ENCODE measurements around the gene PSAP. TPM values are rescaled to one million over a fixed set of nuclear protein-coding genes. Genes with fewer than 3 reads are reported as not detected.
"Not testable (repeated sequence)": the region's sequence is repeated elsewhere in the genome, so short reads cannot be mapped to it uniquely, and the experiment has no call there.

PSAP gene
- total RNA-seq, 1 experiment from 2014 or later: 155 TPM

DNA sequence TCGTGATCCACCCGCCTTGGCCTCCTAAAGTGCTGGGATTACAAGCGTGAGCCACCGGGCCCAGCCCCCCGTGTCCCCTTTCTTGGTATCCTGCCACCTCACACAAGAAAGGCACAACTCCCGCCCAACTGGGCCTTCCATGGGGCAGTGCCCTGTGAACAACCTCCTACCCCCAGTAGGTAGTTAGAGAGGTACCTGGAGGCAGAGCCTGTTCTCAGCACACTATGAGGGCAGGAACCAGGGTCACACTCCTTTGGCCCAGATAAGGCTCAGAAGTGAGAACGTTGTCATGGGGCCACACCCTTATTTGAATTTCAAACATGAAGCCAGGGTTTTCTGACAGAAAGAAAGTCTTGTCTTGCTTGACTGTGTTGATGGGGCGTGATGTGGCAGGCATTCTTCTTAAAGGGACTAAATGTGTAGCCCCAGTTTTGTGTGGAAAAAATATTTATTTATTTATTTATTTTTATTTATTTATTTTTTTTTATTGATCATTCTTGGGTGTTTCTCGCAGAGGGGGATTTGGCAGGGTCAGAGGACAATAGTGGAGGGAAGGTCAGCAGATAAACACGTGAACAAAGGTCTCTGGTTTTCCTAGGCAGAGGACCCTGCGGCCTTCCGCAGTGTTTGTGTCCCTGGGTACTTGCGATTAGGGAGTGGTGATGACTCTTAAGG lies 23.8 kb upstream of the PSAP start:
- not testable (repeated sequence) for DNase-seq (ENCODE audit: low read depth)

DNA sequence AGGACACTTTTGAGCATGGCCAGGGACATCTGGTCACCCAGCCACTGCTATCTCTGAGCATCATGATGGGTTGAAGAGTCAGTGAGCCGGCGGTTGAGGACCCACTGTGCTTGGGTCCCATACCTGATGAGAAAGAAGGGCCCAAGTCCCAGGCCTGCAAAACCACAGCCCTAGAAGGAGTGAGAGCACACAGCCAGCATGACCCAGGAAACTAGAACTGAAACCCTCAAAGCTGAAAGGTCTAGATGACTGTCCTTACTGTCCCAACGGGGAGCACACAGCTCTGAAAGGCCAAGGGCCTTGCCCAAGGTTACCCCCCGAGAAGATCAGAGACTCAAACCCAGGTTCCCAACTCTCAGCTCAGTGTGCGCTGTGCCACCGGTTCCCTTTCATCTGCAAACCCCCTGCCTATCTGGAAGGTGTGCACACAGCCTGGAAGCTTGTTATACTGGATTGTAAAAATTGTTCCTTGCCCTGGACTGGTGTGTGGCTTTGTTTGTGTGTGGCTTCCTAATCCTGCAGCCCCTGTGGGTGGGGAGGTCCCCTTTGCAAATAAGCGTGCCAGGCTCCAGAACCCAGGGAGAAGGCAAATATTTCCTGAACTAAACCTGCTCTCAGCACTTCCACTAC lies 22.6 kb upstream of the PSAP start:
- no peak for DNase-seq (ENCODE audit: low read depth)

GRCh38 chr10:71869601-71870000 lies 18.6 kb upstream of the PSAP start:
- not testable (repeated sequence) for DNase-seq (ENCODE audit: low read depth)

- DNase-seq (ENCODE audit: low read depth): peak; percentile 72
Observed at GRCh38 chr10:71868192-71868697, 17.2 kb upstream of the PSAP start.

DNA sequence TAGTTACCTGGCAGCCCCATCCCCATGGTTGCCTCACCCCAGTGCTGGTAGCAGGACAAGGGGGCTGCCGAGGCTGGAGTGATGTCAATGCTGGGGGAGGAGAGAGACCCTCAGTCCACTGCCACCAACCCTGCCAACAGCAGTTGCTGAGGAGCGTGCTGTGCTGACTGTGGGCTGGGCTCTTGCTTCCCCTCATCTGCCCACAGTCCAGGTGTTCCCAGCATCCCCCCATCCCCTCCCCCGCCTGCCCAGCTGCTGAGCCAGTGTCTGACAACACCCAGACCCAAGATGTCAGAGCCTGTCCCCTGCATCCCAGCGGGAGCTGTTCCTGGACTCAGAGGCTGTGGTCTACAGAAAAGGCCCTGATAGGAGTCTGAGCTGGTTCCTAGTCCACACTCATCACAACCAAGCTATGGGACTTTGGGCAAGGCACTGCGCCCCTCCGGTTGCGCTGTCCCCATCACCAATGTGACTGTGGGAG lies 14.6 kb upstream of the PSAP start:
- no peak for DNase-seq (ENCODE audit: low read depth)

DNA sequence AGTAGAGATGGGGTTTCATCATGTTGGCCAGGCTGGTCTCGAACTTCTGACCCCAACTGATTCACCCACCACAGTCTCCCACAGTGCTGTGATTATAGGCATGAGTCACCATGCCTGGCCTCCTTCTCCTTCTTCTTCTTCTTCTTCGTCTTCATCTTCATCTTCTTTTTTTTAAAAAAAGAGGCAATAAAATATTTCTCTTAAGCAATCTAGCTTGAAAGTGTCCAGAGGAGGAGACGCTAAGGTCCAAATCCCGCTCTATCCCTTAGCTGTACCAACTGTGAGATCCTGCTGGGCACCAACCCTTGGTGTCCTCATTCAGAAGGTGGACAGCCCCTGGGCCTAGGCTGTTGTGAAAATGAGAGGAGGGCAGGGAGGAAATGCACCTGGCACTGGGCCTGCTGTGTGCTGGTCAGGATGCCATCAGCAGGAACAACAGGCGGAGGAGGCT lies 13.9 kb upstream of the PSAP start:
- DNase-seq (ENCODE audit: low read depth): peak; percentile 74

- peak; percentile 21 for DNase-seq (ENCODE audit: low read depth)
Observed at GRCh38 chr10:71863203-71863602, 12.2 kb upstream of the PSAP start.

- DNase-seq (ENCODE audit: low read depth): peak; percentile 98
Observed at GRCh38 chr10:71860243-71861029, 9.4 kb upstream of the PSAP start.

DNA sequence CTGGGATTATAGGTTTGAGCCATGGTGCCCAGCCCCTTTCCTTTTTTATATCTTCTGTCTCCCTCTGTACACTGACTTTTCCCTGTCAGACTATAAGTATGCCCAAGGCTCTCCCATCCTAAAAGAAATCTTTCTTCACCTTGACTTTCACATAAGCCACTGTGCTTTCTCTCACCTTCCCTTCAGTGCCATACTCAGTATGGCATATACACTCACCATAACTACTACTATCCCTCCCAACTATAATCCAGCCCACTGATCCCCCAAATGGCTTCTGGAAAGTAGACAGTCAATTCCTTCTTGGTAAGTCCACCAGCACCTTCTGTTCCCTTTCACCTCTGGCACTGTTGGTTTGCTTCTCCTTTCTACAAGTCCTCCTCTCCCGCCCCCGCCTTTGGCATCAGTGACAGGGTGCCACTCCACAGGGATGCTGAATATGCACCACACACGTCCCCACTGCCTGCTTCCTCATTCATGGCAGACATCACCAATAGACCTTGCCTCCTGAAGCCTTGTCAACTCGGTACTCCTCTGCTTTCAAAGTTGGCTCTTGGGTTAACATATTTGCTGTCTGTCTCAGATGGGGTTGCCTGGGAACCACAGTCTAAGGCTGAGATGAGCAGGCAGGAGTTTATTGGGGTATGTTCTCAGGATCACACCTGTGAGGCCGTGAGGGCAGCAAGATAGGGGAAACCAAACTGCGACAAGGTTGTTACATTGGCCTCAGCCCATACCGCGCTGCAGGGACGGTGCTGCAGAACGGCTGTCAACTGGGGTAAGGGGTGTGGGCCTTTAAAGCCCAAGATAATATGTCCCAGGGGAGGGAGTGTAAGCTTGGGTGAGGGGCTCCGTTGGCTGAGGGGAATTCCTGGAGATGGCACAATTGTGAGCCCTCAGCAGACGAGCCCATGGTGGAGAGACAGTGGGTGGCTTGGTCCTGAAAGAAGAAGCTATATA lies 7.2 kb upstream of the PSAP start:
- no peak for DNase-seq (ENCODE audit: low read depth)

- no peak for DNase-seq (ENCODE audit: low read depth)
Observed at GRCh38 chr10:71856619-71857018, 5.6 kb upstream of the PSAP start.

DNA sequence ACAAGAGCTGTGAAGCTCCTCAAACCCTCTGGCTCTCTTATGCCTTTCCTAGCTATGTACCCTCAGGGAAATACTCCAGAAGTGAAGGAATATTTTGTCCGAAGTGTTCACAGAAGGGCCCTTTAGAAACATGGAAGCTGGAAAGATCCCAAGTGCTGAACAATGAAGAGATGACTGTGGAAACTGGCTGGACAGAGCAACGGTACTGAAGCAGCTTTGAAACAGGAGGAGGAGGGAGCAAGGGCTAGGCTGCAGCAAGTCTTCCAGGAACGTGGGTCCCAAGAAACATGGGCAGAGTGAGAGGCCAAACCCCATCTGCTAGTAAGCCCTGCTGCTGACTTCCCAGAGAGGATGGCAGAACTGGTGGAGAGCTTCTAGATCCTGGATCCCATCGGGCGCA lies 3.0 kb upstream of the PSAP start:
- DNase-seq (ENCODE audit: low read depth): no peak

- no peak for DNase-seq (ENCODE audit: low read depth)
Observed at GRCh38 chr10:71852355-71852937, 1.4 kb upstream of the PSAP start.

DNA sequence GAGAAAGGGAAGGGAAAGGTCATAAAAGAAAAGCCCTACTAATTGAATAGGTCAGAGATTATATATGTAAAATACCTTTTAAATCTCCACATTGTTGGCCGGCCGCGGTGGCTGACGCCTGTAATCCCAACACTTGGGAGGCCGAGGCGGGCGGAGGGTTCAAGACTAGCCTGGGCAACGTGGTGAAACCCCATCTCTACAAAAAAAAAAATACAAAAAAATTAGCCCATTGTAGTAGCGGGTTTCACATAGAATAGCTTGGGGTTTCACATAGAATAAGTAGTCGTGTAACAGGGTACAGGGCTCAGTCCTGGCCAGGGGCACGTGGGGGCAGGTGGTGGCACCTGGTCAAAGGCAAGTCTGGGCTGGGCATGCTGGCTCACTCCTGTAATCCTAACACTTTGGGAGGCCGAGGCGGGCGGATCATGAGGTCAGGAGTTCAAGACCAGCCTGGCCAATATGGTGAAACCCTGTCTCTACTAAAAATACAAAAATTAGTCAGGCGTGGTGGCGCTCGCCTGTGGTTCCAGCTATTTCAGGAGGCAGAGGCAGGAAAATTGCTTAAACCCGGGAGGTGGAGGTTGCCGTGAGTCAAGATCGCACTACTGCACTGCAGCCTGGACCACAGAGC lies 529 bp upstream of the PSAP start:
- not testable (repeated sequence) for DNase-seq (ENCODE audit: low read depth)

DNA sequence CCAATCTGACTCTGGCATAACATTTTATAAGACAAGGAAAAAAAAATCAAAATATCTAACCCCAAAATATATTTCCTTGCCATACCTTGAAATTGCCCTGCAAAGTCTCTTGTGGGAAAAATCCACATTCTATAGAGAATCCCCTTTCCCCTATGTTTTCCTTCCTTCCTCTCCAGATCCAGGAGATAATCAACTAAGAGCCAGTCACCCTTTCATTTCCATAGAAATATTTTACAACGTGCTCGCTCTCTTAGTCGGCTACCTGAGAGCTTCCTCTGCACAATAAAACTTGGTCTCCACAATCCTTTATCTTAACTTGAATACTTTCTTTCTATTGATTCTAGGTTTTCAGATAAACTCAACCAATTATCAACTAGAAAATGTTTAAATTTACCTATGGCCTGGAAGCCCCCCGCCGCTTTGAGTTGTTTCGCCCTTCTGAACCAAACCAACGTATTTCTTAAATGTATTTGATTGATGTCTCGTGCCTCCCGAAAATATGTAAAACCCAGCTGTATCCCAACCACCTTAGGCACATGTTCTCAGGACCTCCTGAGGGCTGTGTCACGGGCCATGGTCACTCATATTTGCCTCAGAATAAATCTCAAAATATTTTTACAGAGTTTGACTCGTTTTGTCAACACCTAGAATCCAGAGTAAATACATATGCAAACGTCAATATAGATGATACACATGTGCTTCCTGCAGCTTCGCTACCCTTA lies 869 bp downstream of the PSAP start:
- no peak for DNase-seq (ENCODE audit: low read depth)

DNA sequence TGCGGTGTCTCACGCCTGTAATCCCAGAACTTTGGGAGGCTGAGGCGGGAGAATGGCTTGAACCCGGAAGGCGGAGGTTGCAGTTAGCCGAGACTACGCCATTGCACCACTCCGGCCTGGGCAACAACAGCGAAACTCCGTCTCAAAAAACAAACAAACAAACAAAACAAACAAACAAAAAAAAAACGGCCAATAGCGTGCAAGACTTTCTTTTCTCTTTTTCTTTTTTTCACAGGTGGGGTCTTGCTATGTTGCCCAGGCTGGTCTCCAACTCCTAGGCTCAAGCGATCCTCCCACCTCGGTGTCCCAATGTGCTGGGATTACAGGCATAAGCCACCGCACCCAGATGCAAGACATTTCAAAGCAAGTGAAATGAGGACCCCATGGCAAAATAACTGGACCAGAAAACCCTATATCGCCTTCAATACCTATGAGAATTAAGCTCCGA lies 1.6 kb downstream of the PSAP start:
- DNase-seq (ENCODE audit: low read depth): no peak

- peak; percentile 49 for DNase-seq (ENCODE audit: low read depth)
Observed at GRCh38 chr10:71848325-71849275, 2.5 kb downstream of the PSAP start.

DNA sequence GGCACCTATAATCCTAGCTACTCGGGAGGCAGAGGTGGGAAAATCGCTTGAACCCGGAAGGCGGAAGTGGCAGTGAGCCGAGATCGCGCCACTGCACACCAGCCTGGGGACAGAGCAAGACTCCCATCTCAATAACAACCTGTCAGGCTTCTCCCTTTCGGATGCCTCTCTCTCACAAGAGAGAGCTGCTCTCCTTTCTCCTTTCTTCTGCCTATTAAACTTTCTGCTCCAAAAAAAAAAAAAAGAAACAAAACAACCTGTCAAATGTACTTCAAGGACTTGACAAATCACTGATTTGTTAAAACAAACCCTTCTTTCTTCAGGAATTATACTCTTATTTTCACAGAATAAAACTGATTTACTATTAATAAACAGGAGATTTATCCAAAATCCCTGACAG lies 3.6 kb downstream of the PSAP start:
- no peak for DNase-seq (ENCODE audit: low read depth)

- DNase-seq (ENCODE audit: low read depth): no peak
Observed at GRCh38 chr10:71846816-71847215, 4.2 kb downstream of the PSAP start.

Data from Daoy (cell line).